Esophagus (tissue), 2 donors: Measurements from ENCODE around the gene PDHA1. TPM values are rescaled to one million over a fixed set of nuclear protein-coding genes. Genes with fewer than 3 reads are reported as not detected.

Experiments used
- H3K27ac ChIP-seq, 2 donors: one replicate each; pipeline ENCODE4 v1.5.1; 2013; ENCODE audit warnings: low read depth in 2 of 2, mild to moderate bottlenecking in 2 of 2, inconsistent platforms in 1 of 2, low read length in 1 of 2, moderate library complexity in 1 of 2
- H3K27me3 ChIP-seq, 2 donors: one replicate each; pipeline ENCODE4 v1.6.1; 2013; ENCODE audit warnings: low read length in 2 of 2, control low read depth in 1 of 2, mild to moderate bottlenecking in 1 of 2; ENCODE audit not compliant: insufficient read depth in 2 of 2, control insufficient read depth in 1 of 2
- H3K36me3 ChIP-seq, 2 donors: one replicate each; pipeline ENCODE4 v1.6.1; 2013; ENCODE audit warnings: low read length in 1 of 2; ENCODE audit not compliant: control insufficient read depth in 2 of 2, insufficient read depth in 2 of 2
- H3K4me1 ChIP-seq, 2 donors: one replicate each; pipeline ENCODE4 v1.6.1; 2013; ENCODE audit warnings: low read length in 1 of 2; ENCODE audit not compliant: control insufficient read depth in 2 of 2, insufficient read depth in 2 of 2
- H3K4me3 ChIP-seq, 2 donors: one replicate each; pipeline ENCODE4 v1.5.1; 2013; ENCODE audit warnings: low read length in 2 of 2, mild to moderate bottlenecking in 2 of 2, low read depth in 1 of 2, moderate library complexity in 1 of 2
- H3K9me3 ChIP-seq, 2 donors: one replicate each; pipeline ENCODE4 v1.6.1; 2013; ENCODE audit warnings: mild to moderate bottlenecking in 2 of 2, low read depth in 1 of 2, low read length in 1 of 2, moderate library complexity in 1 of 2; ENCODE audit not compliant: control insufficient read depth in 2 of 2, insufficient read depth in 1 of 2
- WGBS, 2 donors: extraction: QIAGEN DNeasy Blood & Tissue Kit; methylation state at CpG; one replicate each; pipeline ENCODE4 v1.1.7; 2013; 5-methylcytosine and 5-hydroxymethylcytosine counted together
- polyA plus RNA-seq, 2 donors: library from polyadenylated mRNA; stranded (reverse); fragments of 200-250 nt; gene quantifications; one replicate each; pipeline ENCODE4 v1.2.3, GENCODE V29; 2013
- donor health status: healthy with polysubstance abuse.
- donor health status: Bipolar disorder and iron deficiency.

The PDHA1 gene
- polyA plus RNA-seq: 100 to 1,000 TPM; 131 to 174 TPM

GRCh38 chrX:19343535-19344408 is at the start of gene PDHA1:
Gene PDHA1, plus strand, starts transcription at chrX:19343927. Its CDS starts 111 bp downstream, at chrX:19344038.
- H3K9me3 ChIP-seq: peaks cover 0 to 5% of the 10 kb centered on the region in 2 donors
- no peaks in the 10 kb centered on the region for H3K36me3 ChIP-seq
- no peaks in the 10 kb centered on the region for H3K27me3 ChIP-seq
- peaks cover 0 to 4% of the 10 kb centered on the region in 2 donors for H3K4me1 ChIP-seq
- H3K27ac ChIP-seq: peak within 1 kb of the TSS; percentile 92
- peak within 1 kb of the TSS; percentile 55 to 89 for H3K4me3 ChIP-seq
- 1 to 28% methylated on average over 58 to 81 of the region's 81 CpGs for WGBS, 2 donors

- no peaks in the 10 kb centered on the region for H3K9me3 ChIP-seq
- H3K4me3 ChIP-seq: no peak overlapping the region
- 25 to 49% methylated on average over 10 of the region's 10 CpGs for WGBS, 2 donors
- H3K4me1 ChIP-seq: no peaks in the 10 kb centered on the region
- H3K27ac ChIP-seq: no peak overlapping the region
- no peaks in the 10 kb centered on the region for H3K27me3 ChIP-seq
- H3K36me3 ChIP-seq: no peaks in the 10 kb centered on the region
Measured at GRCh38 chrX:19303256-19303880, 40.4 kb upstream of the PDHA1 start.

GRCh38 chrX:19326567-19326966 is 17.2 kb upstream of the PDHA1 start:
- no peaks in the 10 kb centered on the region for H3K27me3 ChIP-seq
- no peaks in the 10 kb centered on the region for H3K4me1 ChIP-seq
- H3K4me3 ChIP-seq: no peak overlapping the region
- H3K27ac ChIP-seq: no peak overlapping the region
- no peaks in the 10 kb centered on the region for H3K36me3 ChIP-seq
- no peaks in the 10 kb centered on the region for H3K9me3 ChIP-seq
- WGBS, 2 donors: 67 to 76% methylated on average over 2 of the region's 2 CpGs

GRCh38 chrX:19331831-19332230 is 11.9 kb upstream of the PDHA1 start:
- no peak overlapping the region for H3K4me3 ChIP-seq
- WGBS, 2 donors: 81 to 83% methylated on average over 10 of the region's 10 CpGs
- H3K4me1 ChIP-seq: no peaks in the 10 kb centered on the region
- H3K9me3 ChIP-seq: no peaks in the 10 kb centered on the region
- H3K27ac ChIP-seq: no peak overlapping the region
- no peaks in the 10 kb centered on the region for H3K27me3 ChIP-seq
- no peaks in the 10 kb centered on the region for H3K36me3 ChIP-seq

GRCh38 chrX:19332983-19333382 is 10.7 kb upstream of the PDHA1 start:
- 19 to 43% methylated on average over 5 of the region's 5 CpGs for WGBS, 2 donors
- Histone ChIP-seq H3K36me3 (no peaks in the 10 kb centered on the region), H3K9me3 (no peaks in the 10 kb centered on the region), H3K27ac (no peak overlapping the region), H3K4me1 (no peaks in the 10 kb centered on the region), H3K4me3 (no peak overlapping the region), H3K27me3 (no peaks in the 10 kb centered on the region)

GRCh38 chrX:19334945-19335626 is 8.6 kb upstream of the PDHA1 start:
- no peaks in the 10 kb centered on the region for H3K4me1 ChIP-seq
- no peaks in the 10 kb centered on the region for H3K9me3 ChIP-seq
- H3K36me3 ChIP-seq: no peaks in the 10 kb centered on the region
- H3K27ac ChIP-seq: no peak overlapping the region
- 65 to 70% methylated on average over 16 of the region's 16 CpGs for whole genome bisulfite sequencing, 2 donors
- H3K27me3 ChIP-seq: no peaks in the 10 kb centered on the region
- no peak overlapping the region for H3K4me3 ChIP-seq

GRCh38 chrX:19342331-19342906 is 1.3 kb upstream of the PDHA1 start:
- peaks cover 0 to 4% of the 10 kb centered on the region in 2 donors for H3K4me1 ChIP-seq
- no peaks in the 10 kb centered on the region for H3K36me3 ChIP-seq
- no peaks in the 10 kb centered on the region for H3K27me3 ChIP-seq
- whole genome bisulfite sequencing, 2 donors: 63 to 72% methylated on average over 6 of the region's 6 CpGs
- H3K27ac ChIP-seq: no peak overlapping the region
- no peak overlapping the region for H3K4me3 ChIP-seq
- H3K9me3 ChIP-seq: peaks cover 0 to 5% of the 10 kb centered on the region in 2 donors

GRCh38 chrX:19343085-19343534 is 617 bp upstream of the PDHA1 start:
- H3K27me3 ChIP-seq: no peaks in the 10 kb centered on the region
- 40 to 49% methylated on average over 11 of the region's 11 CpGs for WGBS, 2 donors
- no peaks in the 10 kb centered on the region for H3K36me3 ChIP-seq
- peak overlapping the region; percentile 37 to 89 for H3K4me3 ChIP-seq
- peaks cover 0 to 5% of the 10 kb centered on the region in 2 donors for H3K9me3 ChIP-seq
- peak overlapping the region; percentile 76 to 83 for H3K27ac ChIP-seq
- H3K4me1 ChIP-seq: peaks cover 0 to 4% of the 10 kb centered on the region in 2 donors

- 7 to 31% methylated on average over 10 of the region's 10 CpGs for WGBS, 2 donors
- H3K4me3 ChIP-seq: peak overlapping the region; percentile 55 to 89
- no peak overlapping the region for H3K27ac ChIP-seq
Measured at GRCh38 chrX:19344661-19345060, 934 bp downstream of the PDHA1 start.

More at GRCh38 chrX:19344661-19345060, 934 bp downstream of the PDHA1 start:
- Histone ChIP-seq H3K27me3 (no peaks in the 10 kb centered on the region), H3K36me3 (no peaks in the 10 kb centered on the region), H3K9me3 (peaks cover 0 to 5% of the 10 kb centered on the region in 2 donors), H3K4me1 (peaks cover 0 to 4% of the 10 kb centered on the region in 2 donors)
